A673 (cell line): Measurements from ENCODE around the gene MAML3. TPM values are rescaled to one million over a fixed set of nuclear protein-coding genes. Genes with fewer than 3 reads are reported as not detected.

ENCODE experiments used
- BruUV-seq: library from RNA; stranded (reverse); fragments of 400-500 nt; replicated peaks from 2 replicates; lab custom pipeline; 2021; lab: Mats Ljungman, UMichigan
- CTCF ChIA-PET: fragments of 300-600 bp; sonication (Branson Sonifier 250); formaldehyde crosslinking; loops from one replicate; lab custom pipeline; 2022; ENCODE audit warnings: antibody characterized with exemption; lab: Charles Lee
- POLR2A ChIA-PET: fragments of 300-600 bp; sonication (Branson Sonifier 250); formaldehyde crosslinking; loops from one replicate; lab custom pipeline; 2022; ENCODE audit warnings: antibody characterized with exemption; ENCODE audit not compliant: low non-redundant PET; lab: Charles Lee
- DNase-seq: peaks from one replicate; pipeline ENCODE4 v3.0.0-alpha.2; 2015; ENCODE audit warnings: low spot score
- H3K27ac ChIP-seq: fragments of 200-600 bp; sonication (generic); 2 replicates; pipeline ENCODE4 v1.5.1; 2016; ENCODE audit warnings: mixed run types, low read depth, mild to moderate bottlenecking, mixed read lengths, antibody characterized with exemption, low read length; ENCODE audit not compliant: poor library complexity, severe bottlenecking
- H3K27me3 ChIP-seq: fragments of 200-600 bp; sonication (generic); replicated peaks from 2 replicates; pipeline ENCODE4 v1.6.1; 2017; ENCODE audit warnings: mixed run types, low read depth, mild to moderate bottlenecking, mixed read lengths, antibody characterized with exemption, low read length; ENCODE audit not compliant: insufficient read depth, poor library complexity
- H3K36me3 ChIP-seq: fragments of 200-600 bp; sonication (generic); 2 replicates; pipeline ENCODE4 v1.6.1; 2016; ENCODE audit warnings: mixed run types, mild to moderate bottlenecking, mixed read lengths, antibody characterized with exemption, low read length; ENCODE audit not compliant: insufficient read depth, poor library complexity, severe bottlenecking
- H3K4me1 ChIP-seq: fragments of 200-600 bp; sonication (generic); 2 replicates; pipeline ENCODE4 v1.6.1; 2017; ENCODE audit warnings: mixed run types, mild to moderate bottlenecking, mixed read lengths, antibody characterized with exemption, low read length; ENCODE audit not compliant: insufficient read depth, poor library complexity, severe bottlenecking
- H3K4me3 ChIP-seq: fragments of 200-600 bp; sonication (generic); 2 replicates; pipeline ENCODE4 v1.5.1; 2016; ENCODE audit warnings: low read depth, mixed run types, mild to moderate bottlenecking, mixed read lengths, low read length; ENCODE audit not compliant: poor library complexity, severe bottlenecking
- H3K9me3 ChIP-seq: fragments of 200-600 bp; sonication (generic); 2 replicates; pipeline ENCODE4 v1.6.1; 2016; ENCODE audit warnings: mixed run types, low read depth, mild to moderate bottlenecking, mixed read lengths, antibody characterized with exemption, low read length; ENCODE audit not compliant: poor library complexity, severe bottlenecking
- CTCF ChIP-seq: fragments of 300-800, 200-600 bp; sonication (generic); conservative IDR thresholded peaks from 2 replicates; pipeline ENCODE4 v1.5.1; 2017; ENCODE audit warnings: low read depth, mild to moderate bottlenecking, antibody characterized with exemption, low read length, moderate library complexity, mixed read lengths
- EZH2 ChIP-seq: fragments of 200-600 bp; sonication (generic); IDR thresholded peaks from 2 replicates; pipeline ENCODE4 v1.6.1; 2017; ENCODE audit warnings: borderline replicate concordance, low read depth, mild to moderate bottlenecking, mixed read lengths, antibody characterized with exemption, low read length; ENCODE audit not compliant: poor library complexity, severe bottlenecking
- intact Hi-C: fragments of 100-400 bp; cut with micrococcal nuclease; formaldehyde crosslinking; loops from one replicate; pipeline ENCODE4 v1.10.0; 2022; ENCODE audit not compliant: unreplicated experiment
- total RNA-seq: library from RNA; stranded (reverse); gene quantifications from 2 replicates; pipeline ENCODE4 v1.2.3, GENCODE V29; 2021

Gene MAML3
- total RNA-seq, 1 experiment from 2014 or later, result 3.7 TPM

GRCh38 chr4:140108713-140109230 is 45.2 kb downstream of the MAML3 start:
- Histone ChIP-seq H3K36me3 (no peaks in the 10 kb centered on the region), H3K27ac (no peak overlapping the region), H3K9me3 (no peaks in the 10 kb centered on the region), H3K27me3 (no peaks in the 10 kb centered on the region), H3K4me1 (peaks cover 6% of the 10 kb centered on the region), H3K4me3 (no peak overlapping the region)
- POLR2A ChIA-PET, result no interaction called here
- CTCF ChIA-PET, result no interaction called here
- TF ChIP-seq EZH2 (no peak), CTCF (no peak)
- intact Hi-C loops, result no loop called here
- DNase-seq, result no peak
- no TSS peak for BruUV-seq

DNA sequence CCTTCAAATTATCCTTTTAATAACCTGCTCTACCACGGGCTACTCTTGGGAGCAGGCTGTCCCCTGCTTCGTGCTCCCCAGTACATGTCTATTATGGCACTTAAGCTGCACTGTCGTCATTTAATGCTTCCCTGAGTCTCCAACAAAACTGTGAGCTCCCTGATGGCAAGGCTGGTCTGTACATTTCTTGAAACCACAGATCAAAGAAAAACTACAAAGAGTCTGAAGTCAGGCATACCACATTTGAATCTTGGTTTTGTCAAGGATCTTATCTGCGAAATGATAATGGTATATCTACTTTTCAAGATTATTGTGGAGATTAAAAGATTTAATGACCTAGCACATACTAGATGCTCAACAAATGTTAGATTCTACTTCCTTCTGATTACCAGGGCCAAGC is 45.7 kb downstream of the MAML3 start:
- no peaks in the 10 kb centered on the region for H3K9me3 ChIP-seq
- H3K4me3 ChIP-seq, result no peak overlapping the region
- no peaks in the 10 kb centered on the region for H3K36me3 ChIP-seq
- TF ChIP-seq EZH2 (no peak), CTCF (no peak)
- ChIA-PET CTCF (no interaction called here), POLR2A (no interaction called here)
- H3K27ac ChIP-seq, result no peak overlapping the region
- DNase-seq, result no peak
- no TSS peak for BruUV-seq
- peaks cover 6% of the 10 kb centered on the region for H3K4me1 ChIP-seq
- no peaks in the 10 kb centered on the region for H3K27me3 ChIP-seq
- intact Hi-C loops, result no loop called here

GRCh38 chr4:140106289-140106844 is 47.6 kb downstream of the MAML3 start:
- no peak for DNase-seq
- Histone ChIP-seq H3K27ac (no peak overlapping the region), H3K4me3 (no peak overlapping the region), H3K36me3 (no peaks in the 10 kb centered on the region), H3K27me3 (no peaks in the 10 kb centered on the region), H3K4me1 (peaks cover 6% of the 10 kb centered on the region), H3K9me3 (no peaks in the 10 kb centered on the region)
- no TSS peak for BruUV-seq
- POLR2A ChIA-PET, result no interaction called here
- intact Hi-C loops, result no loop called here
- CTCF ChIA-PET, result no interaction called here
- no peak for TF ChIP-seq CTCF
- no peak for TF ChIP-seq EZH2
